ENCODE measurements around the gene SYPL1. TPM values are rescaled to one million over a fixed set of nuclear protein-coding genes. Genes with fewer than 3 reads are reported as not detected.
A peak's percentile ranks its signal among the peaks of the same experiment; 100 is the strongest.

The SYPL1 gene
- total RNA-seq, 1 donor from 2014 or later = 83.6 TPM

GRCh38 chr7:106111655-106112117 is 426 bp downstream of the SYPL1 start:
- Histone ChIP-seq H3K27ac (replicated peaks) (peak overlapping the region; percentile 100), H3K27me3 (ENCODE audit: low read depth) (no peaks in the 10 kb centered on the region), H3K36me3 (no peaks in the 10 kb centered on the region), H3K4me1 (peaks cover 53% of the 10 kb centered on the region), H3K4me3 (peak overlapping the region; percentile 71), H3K9me3 (replicated peaks) (no peaks in the 10 kb centered on the region)
- DNase-seq = peak; percentile 81
- intact Hi-C loops (cut with micrococcal nuclease) = no loop called here
- TF ChIP-seq CTCF (IDR thresholded peaks at IDR 0.05; ENCODE audit: borderline replicate concordance) = no peak

GRCh38 chr7:106110885-106111654 is 1.0 kb downstream of the SYPL1 start:
- Histone ChIP-seq H3K27me3 (ENCODE audit: low read depth) (no peaks in the 10 kb centered on the region), H3K27ac (replicated peaks) (peak overlapping the region; percentile 100), H3K9me3 (replicated peaks) (no peaks in the 10 kb centered on the region), H3K36me3 (no peaks in the 10 kb centered on the region), H3K4me3 (peak overlapping the region; percentile 71), H3K4me1 (peaks cover 59% of the 10 kb centered on the region)
- no peak for TF ChIP-seq CTCF (IDR thresholded peaks at IDR 0.05; ENCODE audit: borderline replicate concordance)
- no peak for DNase-seq
- intact Hi-C loops (cut with micrococcal nuclease) = no loop called here

- H3K27me3 ChIP-seq (ENCODE audit: low read depth) = no peaks in the 10 kb centered on the region
- H3K27ac ChIP-seq (replicated peaks) = peak overlapping the region; percentile 100
- H3K4me3 ChIP-seq = peak overlapping the region; percentile 71
- H3K9me3 ChIP-seq (replicated peaks) = no peaks in the 10 kb centered on the region
- H3K4me1 ChIP-seq = peaks cover 68% of the 10 kb centered on the region
- DNase-seq = no peak
- intact Hi-C loops (cut with micrococcal nuclease) = no loop called here
- TF ChIP-seq CTCF (IDR thresholded peaks at IDR 0.05; ENCODE audit: borderline replicate concordance) = no peak
- H3K36me3 ChIP-seq = no peaks in the 10 kb centered on the region
Observed at GRCh38 chr7:106110238-106110560, 1.9 kb downstream of the SYPL1 start.

GRCh38 chr7:106109521-106110237 is 2.4 kb downstream of the SYPL1 start:
- intact Hi-C loops (cut with micrococcal nuclease) = no loop called here
- Histone ChIP-seq H3K9me3 (replicated peaks) (no peaks in the 10 kb centered on the region), H3K27me3 (ENCODE audit: low read depth) (no peaks in the 10 kb centered on the region), H3K4me3 (peak overlapping the region; percentile 71), H3K4me1 (peaks cover 73% of the 10 kb centered on the region), H3K27ac (replicated peaks) (peak overlapping the region; percentile 100), H3K36me3 (no peaks in the 10 kb centered on the region)
- DNase-seq = no peak
- no peak for TF ChIP-seq CTCF (IDR thresholded peaks at IDR 0.05; ENCODE audit: borderline replicate concordance)

- DNase-seq = no peak
- intact Hi-C loops (cut with micrococcal nuclease) = no loop called here
- H3K4me3 ChIP-seq = peak overlapping the region; percentile 71
- no peaks in the 10 kb centered on the region for H3K27me3 ChIP-seq (ENCODE audit: low read depth)
- peak overlapping the region; percentile 100 for H3K27ac ChIP-seq (replicated peaks)
- TF ChIP-seq CTCF (IDR thresholded peaks at IDR 0.05; ENCODE audit: borderline replicate concordance) = no peak
- no peaks in the 10 kb centered on the region for H3K36me3 ChIP-seq
- no peaks in the 10 kb centered on the region for H3K9me3 ChIP-seq (replicated peaks)
- peaks cover 80% of the 10 kb centered on the region for H3K4me1 ChIP-seq
Observed at GRCh38 chr7:106108991-106109390, 3.1 kb downstream of the SYPL1 start.
